HCEC 1CT (cell line): Measurements from ENCODE around the gene C13orf46.

Experiments
- DNase-seq: peaks from one replicate; pipeline ENCODE4 v3.0.0-alpha.2; 2017

The C13orf46 gene

DNA sequence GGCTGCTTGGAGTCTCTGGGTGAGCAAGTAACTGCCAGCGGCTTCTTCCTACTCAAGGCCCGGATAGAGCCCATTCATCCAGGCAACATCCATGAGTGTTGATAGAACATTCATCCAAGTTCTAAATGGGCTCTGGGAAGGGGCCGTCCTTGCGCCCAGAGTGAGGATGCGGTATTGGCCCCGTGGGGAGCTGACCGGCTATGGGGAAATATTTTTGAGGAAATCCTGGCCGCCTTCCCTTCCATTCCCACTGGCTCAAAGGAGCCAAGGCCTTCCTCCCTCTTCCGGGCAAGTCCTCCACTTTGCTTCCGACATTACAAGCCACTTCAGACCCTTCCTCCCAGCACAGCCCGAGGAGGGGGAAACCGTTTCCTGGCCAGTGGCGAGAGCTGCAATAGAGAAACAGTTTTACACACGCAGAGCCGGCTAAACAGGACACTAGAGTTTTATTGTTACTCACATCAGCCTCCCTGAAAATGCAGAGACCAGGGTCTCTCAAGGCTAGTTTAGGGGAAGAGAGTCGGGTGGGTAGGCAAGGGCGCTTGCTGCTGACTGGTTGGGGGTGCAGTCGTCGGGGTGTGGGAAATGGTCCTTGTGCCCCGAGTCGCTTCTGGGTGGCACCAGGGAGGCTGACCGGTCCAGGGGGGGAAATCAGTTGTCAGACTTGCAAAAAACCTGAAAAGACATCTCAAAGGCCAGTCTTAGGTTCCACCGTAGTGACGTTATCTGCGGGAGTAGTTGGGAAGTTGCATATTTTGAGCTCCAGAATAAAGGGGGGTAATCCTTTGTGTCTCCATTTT, 37.5 kb downstream of the C13orf46 start:
- no peak for DNase-seq

DNA sequence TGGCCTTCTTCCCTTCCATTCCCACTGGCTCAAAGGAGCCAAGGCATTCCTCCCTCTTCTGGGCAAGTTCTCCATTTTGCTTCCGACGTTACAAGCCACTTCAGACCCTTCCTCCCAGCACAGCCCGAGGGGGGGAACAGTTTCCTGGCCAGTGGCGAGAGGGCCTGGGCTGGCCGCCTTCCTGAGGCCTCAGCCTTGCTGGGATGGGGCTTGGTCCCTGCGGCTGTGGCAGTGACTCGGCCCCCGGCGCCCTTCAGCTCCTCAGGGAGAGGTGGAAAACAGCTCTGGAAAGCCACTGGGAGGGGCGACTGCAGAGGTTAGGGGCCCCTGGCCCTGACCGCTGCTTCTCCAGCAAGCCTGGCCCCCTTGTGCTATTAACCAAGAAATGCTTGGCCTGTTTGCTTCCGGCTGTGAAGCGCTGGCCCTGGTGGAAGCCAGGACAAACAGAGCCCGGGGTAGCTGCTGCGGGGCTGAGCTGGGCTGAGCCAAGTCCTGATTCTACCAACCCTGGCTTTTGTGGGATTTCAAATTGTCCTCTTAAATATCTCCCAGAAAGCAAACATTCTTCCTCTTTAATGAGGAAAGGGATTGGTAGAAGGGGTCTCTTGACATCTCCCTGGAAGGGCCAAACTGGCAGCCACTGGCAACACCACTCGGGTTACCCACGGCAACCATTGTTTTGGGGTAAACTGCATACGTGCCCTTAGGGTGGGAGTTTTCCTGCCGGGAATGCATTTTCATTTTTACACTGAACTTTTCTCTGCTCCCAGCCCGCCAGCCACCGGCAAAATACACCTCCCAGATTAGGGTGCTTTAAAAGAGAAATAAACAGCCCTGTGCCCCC, 38.7 kb downstream of the C13orf46 start:
- DNase-seq: no peak

DNA sequence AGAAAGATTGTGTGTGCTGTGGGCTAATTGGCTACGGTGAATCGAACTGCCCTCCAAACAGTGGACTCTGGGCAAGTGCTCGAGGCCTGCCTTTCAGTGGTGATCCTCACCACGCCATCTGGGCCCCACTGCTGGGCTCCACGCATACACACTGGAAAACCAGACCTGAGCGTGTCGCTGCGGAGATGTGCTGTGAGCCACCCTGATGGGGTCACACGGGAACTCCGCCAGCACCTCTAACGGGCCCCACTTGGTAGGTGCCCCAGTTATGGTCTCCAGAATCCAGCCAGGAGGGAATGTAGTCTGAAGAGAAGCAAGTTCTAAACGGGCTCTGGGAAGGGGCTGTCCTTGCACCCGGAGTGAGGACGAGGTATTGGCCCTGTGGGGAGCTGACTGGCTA, 39.3 kb downstream of the C13orf46 start:
- no peak for DNase-seq

DNA sequence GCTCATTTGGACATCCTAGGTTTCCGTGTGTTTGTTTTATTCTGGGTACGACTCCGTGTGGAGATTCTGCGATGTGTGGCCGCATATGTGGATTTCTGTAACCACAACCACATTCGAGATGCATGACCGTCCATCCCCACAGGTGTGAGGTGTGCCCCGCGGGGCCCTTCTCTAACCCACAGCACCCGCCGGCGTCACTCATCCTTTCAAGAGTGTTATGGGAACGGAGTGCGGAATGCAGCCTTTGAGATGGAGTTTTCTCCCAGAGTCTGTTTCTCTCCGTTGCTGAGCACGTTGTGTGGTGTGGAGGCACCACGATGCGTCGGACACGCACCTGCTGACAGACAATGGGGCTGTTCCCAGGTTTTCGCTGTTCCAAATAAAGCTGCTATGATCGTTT, 40.0 kb downstream of the C13orf46 start:
- no peak for DNase-seq

DNA sequence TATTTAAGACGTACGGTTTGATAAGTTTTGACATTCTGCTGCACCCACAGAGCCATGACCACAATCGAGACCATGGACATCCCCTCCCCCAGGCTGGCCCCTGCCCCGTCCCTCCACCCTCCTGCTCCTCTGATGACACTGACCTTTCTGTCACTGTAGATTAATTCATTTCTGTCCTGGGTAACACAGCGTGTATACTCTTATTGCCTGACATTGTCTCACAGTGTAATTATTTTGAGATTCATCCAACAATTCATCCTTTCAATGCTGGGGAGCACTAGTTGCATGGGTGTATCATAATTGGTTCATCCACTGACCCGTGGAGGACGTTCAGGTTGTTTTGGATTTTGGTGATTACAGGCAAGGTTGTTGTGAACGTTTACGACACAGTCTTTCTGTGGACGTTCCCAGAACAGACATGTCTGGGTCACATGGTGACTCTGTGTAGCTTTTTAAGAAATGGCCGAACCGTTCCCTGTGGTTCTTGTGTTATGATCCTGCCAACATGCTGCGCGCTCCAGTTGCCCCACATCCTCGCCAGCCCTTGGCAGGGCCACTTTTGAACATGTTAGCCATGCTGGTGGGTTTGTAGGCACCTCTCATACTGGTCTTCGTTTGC, 41.9 kb downstream of the C13orf46 start:
- no peak for DNase-seq

DNA sequence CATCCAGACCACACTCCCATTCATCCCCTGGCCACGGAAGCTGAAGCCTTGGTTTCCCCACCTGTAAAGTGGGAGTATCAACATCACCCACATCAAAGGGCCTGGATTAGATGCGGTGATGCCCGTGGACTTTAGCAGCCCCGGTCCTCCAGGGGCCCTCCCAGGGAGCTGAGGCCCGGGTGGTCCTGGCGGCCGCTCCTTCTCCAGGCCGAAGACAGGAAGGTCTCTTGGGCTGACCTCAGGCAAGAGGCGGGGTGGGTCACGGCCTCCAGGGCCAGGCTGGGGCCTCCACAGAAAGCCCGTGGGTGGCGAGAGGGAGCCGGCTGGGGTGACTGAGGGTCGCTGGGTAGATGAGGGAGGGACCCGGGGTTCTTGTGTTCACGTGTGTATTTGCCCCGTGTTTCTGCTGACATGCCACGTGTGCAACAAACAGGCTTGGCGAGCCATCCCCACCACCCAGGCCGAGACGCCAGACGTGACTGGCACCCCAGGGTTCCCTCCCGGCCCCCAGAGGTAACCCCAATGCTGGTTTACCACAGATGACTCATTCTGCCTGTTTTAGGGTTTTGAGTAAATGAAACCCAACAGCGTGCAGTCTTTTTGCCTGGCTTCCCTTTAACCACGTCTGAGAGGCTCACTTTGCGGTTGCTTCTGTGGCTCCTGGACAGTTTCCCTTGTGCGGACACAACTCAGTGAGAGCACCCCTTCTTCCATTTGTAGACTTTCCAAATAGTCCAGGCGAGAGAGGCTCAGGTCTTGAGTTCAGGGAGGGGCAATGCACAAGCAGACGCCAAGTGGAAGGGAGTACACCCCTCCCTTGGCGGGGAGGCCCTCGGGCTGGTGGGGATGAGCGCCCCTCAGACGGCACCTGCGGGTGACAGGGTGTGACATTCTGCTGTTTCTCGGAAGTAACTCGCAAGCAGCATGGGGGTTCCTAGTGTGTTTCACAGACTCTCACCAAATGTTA, 42.9 kb downstream of the C13orf46 start:
- DNase-seq: no peak

DNA sequence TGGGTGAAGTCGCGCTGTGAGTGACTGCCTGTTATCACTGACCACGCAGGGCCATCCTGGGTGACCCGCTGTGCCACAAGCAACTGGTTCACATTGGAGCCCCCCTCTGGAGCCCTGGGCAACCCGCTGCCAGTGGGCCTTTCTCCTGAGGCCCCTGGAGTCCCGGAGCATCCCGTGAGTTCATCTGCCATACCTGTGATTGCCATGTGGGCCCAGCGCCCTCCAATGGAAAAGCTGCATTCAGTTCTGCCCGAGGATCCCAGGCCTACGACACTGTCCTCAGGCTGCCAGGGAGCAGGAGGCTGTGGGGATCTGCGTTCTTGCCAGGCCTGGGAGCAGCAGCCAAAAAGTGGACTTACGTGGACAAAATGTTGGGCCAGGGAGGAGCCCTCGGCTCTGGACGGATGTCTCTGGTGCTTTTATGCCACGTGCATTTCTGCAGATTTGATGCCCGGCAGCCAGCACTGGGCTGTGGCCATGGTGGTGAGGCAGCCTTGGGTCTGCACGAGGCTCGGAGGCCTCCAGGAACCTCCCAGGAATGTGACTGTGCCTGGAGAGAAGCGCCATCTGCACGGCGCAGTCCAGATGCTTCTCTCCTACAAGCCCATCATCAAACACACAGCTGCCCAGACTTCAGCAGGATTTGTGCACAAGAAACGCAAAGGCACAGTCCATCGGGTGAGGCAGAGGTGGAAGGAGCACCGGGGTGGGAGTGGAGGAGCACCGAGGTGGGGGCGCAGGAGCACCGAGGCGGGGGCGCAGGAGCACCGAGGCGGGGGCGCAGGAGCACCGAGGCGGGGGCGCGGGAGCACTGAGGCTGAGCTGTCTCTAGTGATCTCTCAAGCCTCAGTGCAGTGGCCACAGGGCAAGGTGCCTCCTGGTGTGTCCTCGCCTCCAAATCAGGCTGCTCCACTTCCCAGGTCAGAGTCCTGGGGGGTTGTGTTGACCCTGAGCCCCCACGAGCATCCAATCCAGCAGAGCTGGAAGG, 44.0 kb downstream of the C13orf46 start:
- DNase-seq: no peak

DNA sequence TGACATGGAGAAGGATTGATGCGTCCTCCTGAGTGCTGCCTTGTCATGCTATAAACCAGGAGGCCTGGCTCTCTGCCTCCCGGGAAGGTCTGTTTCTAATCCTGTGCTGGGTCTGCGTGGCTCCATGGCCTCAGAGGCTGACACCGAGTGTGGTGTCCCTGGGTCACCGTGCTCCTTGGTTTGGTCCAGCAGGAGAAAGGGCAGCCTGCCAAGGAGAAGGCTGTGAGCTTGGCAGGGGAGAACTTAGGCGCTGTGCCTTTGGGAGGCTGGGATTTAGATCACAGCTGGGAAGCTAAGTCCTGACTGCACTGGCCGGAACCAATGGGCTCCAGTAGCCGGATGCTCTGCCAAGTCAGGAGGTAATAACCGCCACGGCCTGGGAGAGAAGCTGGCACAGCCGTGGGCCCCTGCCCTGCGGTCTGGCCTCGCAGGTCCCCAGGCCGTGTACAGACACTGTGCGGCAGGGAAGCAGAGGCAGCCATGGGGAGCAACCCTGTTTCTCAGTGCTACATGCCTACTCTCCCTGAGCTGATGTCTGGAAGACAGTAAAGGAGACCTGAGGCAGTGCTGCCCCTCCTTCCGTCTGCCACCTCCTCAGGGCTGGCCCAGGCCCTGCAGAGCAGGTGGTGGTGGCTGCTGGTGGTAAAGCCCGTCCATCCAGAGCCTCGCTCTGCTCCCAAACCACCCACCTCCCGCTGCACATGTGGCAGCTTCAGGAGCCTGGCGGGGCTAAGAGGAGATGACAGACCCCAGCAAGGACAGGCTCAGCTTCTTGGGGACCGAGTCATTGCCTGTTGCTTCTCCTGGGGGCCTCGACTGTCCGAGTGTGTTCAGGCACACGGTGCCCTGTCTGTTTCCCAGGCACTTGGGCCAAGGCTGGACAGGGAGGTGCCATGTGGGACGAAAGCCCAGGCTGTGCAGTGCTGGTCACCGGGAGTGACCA, 44.9 kb downstream of the C13orf46 start:
- DNase-seq: peak; percentile 83

DNA sequence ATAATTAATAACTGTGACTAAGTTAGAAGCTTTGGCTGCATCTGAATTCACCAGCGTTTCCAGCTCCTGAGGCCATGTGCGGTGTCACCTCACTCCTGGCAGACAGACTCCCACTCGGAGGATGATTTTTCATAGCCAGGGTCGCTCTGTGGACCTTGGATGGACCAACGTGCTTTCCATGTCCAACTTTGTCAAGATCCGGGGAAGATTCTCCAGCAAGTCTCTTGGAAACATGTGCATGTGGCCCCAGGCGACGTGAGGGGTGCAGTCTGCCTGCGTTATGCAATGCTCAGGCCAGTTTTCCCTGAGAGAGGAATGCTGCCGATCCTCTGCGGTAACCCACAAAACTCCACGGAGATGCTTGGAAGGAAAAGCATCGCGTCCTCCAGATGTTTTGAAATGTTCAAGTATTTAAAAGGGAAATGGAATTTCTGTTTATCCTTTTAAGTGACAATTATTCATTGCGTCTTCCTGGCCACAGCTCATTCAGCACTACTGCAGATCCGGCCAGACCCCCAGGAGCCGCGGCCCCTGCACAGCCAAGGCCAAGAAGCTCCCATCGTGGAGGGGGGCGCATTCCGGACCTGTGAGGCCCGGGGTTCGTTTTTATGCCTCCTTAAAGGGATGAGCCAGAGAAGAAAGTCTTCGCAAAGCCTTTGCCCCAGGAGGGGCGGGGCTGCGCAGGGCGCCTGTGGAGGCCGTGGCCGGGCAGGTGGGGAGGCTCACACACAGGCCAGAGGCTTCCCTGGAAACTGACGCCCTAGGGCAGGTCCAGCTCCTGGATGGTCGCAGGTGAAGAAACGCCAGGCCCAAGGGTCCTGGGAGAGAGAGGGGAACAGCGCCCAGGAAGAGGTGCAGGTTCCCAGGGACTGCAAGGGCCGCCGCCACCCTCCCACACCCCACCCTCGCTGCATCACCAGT, 46.0 kb downstream of the C13orf46 start:
- DNase-seq: peak; percentile 98

DNA sequence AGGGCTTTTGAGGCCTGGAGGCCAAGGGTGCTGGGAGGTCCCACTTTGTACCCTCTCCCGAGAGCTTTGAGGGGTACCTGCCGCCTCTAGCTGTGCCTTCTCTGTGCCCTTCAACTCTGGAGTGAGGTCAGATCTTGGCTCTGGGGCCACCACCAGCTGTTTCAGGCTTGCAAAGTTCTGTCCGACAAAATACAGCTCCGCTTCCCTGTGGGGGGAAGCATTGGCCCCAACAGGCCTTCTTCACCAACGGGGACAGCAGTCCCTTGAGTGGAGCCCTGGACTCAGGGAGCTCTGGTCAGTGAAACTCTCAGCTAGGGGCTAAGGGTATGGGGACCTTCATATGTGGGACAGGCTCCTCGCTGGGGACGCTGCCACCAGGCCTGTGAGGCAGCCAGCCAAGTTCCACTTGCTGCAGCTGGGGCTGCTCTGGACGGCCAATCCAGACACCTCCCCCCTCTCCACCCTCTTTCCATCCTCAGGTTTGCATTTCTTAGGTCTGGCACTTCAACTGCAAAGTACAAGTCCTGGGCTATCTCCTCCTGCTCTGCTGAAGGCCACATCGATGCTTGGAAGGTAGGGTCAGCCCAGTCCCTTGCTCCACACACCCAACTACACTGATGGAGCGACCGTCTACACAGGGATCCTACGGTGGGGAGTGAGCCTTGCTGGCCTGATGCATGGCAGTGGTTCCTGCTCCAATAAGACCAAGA, 46.8 kb downstream of the C13orf46 start:
- no peak for DNase-seq

DNA sequence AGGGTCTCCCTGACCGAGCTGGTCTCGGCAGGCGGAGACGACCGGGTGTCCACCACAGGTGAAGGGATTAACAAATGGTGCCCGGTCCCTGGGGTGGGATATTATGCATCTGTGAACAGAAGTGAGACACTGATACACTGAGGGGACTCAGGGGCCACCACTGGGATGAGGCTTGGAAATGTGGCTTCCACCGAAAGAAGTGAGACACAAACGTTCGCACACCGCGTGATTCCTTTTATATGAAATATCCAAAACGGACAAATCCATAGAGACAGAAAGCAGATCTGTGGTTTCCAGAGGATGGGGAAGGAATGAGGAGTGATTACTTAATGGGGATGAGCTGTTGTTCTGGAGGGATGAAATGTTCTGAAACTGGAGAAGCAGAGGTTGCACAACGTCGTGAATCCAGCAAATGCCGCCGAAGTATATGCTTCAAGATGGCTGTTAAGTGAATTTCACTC, 47.5 kb downstream of the C13orf46 start:
- DNase-seq: no peak

DNA sequence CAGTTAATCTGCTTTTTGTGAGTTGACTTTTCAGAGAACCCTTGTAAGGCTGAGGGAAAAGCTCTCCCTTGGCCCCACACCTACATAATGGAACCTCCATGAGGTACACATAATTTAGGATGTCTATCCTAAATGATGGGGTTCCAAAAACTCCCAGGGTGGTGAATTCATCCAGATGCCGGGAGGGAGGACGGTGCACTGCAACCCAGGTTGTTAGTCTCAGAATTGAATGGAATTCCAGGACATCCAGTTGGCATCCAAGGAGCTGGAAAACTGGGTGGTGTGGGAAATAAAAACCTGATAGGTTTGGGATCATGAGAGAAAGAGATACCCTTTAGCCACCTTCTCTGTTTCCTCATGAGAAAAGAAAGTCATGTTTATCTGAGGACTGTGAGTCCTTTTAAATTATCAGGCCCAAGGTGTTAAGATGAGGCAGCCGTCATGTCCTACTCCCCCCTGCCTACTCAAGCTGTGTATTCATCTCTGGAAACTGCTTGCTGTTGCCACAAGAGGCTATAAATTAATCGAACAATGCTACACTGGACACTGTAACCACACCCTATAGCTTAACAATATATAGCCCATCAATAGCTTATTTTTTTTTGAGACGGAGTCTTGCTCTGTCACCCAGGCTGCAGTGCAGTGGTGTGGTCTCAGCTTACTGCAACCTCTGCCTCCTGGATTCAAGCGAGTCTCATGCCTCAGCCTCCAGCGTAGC, 49.5 kb downstream of the C13orf46 start:
- no peak for DNase-seq

DNA sequence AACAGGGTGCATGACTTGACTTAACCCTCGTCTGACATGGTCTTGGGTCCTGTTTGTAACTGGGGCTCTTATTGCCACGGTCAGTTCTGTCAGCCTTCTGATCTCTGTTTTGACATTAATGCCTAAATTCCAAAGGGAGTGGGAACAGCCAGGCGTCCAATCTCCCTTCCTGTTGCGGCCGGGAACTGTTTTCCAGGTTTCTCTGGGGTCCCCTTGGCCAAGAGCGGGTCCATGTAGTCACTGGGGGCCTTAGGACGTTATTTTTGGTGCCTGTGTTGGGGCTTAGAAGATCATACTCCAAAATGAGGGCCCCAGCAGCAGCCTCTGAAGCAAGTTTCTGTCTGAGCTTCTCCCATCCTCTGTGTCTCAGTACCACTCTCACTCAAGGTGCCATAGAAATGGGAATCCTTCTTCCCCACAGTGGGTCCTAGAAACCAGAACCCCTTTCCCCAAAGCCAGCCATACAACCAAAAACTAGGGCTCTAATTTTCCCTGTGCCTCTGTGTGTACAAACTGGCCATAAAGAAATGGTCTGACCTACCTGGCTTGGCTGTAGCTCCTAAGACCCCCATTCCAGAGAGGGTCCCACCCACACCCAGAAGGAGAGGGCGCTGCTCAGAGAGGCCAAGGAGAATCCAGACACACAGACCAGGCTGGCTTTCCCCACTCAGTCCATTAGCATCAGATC, 50.4 kb downstream of the C13orf46 start:
- DNase-seq: no peak

DNA sequence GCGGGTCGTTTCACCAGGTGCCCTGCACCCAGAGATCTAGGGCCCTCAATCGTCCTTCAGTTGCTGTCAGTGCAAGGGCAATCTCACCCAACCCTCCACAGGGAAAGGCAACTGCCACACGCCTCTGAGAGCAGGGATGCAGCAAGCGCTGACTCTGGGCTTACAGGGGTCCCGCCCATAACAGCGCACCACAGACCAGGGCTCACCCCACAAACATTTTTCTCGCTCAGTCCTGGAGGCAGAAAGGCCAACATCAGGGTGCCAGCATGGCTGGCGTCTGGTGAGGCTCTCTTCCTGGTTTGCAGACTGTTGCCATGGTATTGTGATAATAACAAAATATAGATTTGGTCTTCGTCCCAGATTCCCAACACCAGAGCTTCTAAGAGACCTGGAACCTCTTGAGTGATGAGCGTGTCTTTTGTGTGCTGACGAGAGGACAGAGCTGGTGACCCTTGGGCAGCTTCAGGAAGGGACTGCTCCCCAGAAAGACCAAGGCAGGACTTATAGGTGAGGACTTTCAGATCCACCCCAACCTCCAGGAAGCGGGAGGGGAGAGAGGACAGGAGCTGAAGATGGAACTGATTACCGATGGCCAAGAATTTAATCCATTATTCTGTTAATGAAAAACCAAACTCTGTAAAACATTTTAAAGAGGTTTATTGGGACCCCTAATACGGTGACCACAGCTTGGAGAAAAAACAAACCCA, 51.3 kb downstream of the C13orf46 start:
- no peak for DNase-seq

DNA sequence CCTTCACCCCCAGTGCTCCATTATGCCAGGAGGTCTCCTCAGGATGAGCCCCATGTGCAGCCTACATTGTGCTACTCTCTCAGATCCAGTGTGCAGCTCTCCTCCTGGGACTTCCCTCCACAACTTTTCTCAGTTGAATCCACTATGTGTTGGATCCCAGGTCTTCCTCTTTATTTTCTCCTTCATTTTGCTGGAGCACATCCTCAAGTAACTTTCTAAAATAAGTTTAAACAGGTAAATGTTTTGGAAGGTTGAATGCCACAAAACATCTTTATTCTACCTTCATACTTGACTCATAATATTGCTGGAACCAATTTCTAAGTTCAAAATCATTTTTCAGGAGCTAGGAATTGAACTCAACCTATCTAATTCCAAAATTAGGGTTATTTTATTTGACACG, 52.1 kb downstream of the C13orf46 start:
- no peak for DNase-seq
